ENCODE measurements around the gene NELFCD. TPM values are rescaled to one million over a fixed set of nuclear protein-coding genes. Genes with fewer than 3 reads are reported as not detected.
A peak's percentile ranks its signal among the peaks of the same experiment; 100 is the strongest.

Gene NELFCD
- total RNA-seq, 1 donor from 2014 or later = 85.7 TPM

GRCh38 chr20:59017493-59018231 lies 36.6 kb downstream of the NELFCD start:
- intact Hi-C loops (cut with DNase I) = no loop called here
- no peak for TF ChIP-seq POLR2AphosphoS5 (IDR thresholded peaks at IDR 0.05; ENCODE audit: insufficient read depth in 1 of 2, low read depth in 1 of 2)
- TF ChIP-seq CTCF (IDR thresholded peaks at IDR 0.05) = no peak
- TF ChIP-seq POLR2A (IDR thresholded peaks at IDR 0.05) = no peak
- Histone ChIP-seq H3K9me3 (no peaks in the 10 kb centered on the region), H3K27me3 (no peaks in the 10 kb centered on the region), H3K36me3 (peaks cover 0 to 2% of the 10 kb centered on the region in 2 donors), H3K4me1 (no peaks in the 10 kb centered on the region), H3K27ac (no peak overlapping the region), H3K4me3 (no peak overlapping the region)
- peak; percentile 69 to 93 for DNase-seq (ENCODE audit: extremely low spot score in 2 of 2)

GRCh38 chr20:59018817-59019216 lies 37.8 kb downstream of the NELFCD start:
- intact Hi-C loops (cut with DNase I) = no loop called here

GRCh38 chr20:59019217-59019616 lies 38.2 kb downstream of the NELFCD start, which contains the start of gene TUBB1:
Gene TUBB1, plus strand, starts transcription at chr20:59019429. Its CDS starts 94 bp downstream, at chr20:59019523.
- peak in 1 of 2 donors; percentile 64 for DNase-seq (ENCODE audit: extremely low spot score in 2 of 2)
- no peaks in the 10 kb centered on the region for H3K4me1 ChIP-seq
- H3K9me3 ChIP-seq = no peaks in the 10 kb centered on the region
- TF ChIP-seq POLR2A (IDR thresholded peaks at IDR 0.05) (no peak), POLR2AphosphoS5 (IDR thresholded peaks at IDR 0.05; ENCODE audit: insufficient read depth in 1 of 2, low read depth in 1 of 2) (no peak), CTCF (IDR thresholded peaks at IDR 0.05) (no peak)
- no peaks in the 10 kb centered on the region for H3K27me3 ChIP-seq
- no peak within 1 kb of the TSS for H3K4me3 ChIP-seq
- H3K27ac ChIP-seq = no peak within 1 kb of the TSS
- intact Hi-C loops (cut with DNase I) = no loop called here
- H3K36me3 ChIP-seq = peaks cover 0 to 16% of the 10 kb centered on the region in 2 donors

More at GRCh38 chr20:59018817-59019216, 37.8 kb downstream of the NELFCD start:
- DNase-seq (ENCODE audit: extremely low spot score in 2 of 2) = peak in 1 of 2 donors; percentile 74
- Histone ChIP-seq H3K27me3 (no peaks in the 10 kb centered on the region), H3K4me1 (no peaks in the 10 kb centered on the region), H3K9me3 (no peaks in the 10 kb centered on the region), H3K4me3 (no peak overlapping the region), H3K36me3 (peaks cover 0 to 12% of the 10 kb centered on the region in 2 donors), H3K27ac (no peak overlapping the region)
- TF ChIP-seq POLR2AphosphoS5 (IDR thresholded peaks at IDR 0.05; ENCODE audit: insufficient read depth in 1 of 2, low read depth in 1 of 2) (no peak), POLR2A (IDR thresholded peaks at IDR 0.05) (no peak), CTCF (IDR thresholded peaks at IDR 0.05) (no peak)

- DNase-seq (ENCODE audit: extremely low spot score in 2 of 2) = peak in 1 of 2 donors; percentile 29
- intact Hi-C loops (cut with DNase I) = no loop called here
- H3K9me3 ChIP-seq = no peaks in the 10 kb centered on the region
Observed at GRCh38 chr20:59020938-59021551, 40.0 kb downstream of the NELFCD start.

More at GRCh38 chr20:59020938-59021551, 40.0 kb downstream of the NELFCD start:
- no peaks in the 10 kb centered on the region for H3K4me1 ChIP-seq
- H3K27ac ChIP-seq = no peak overlapping the region
- H3K4me3 ChIP-seq = no peak overlapping the region
- no peaks in the 10 kb centered on the region for H3K27me3 ChIP-seq
- H3K36me3 ChIP-seq = peaks cover 0 to 30% of the 10 kb centered on the region in 2 donors
- no peak for TF ChIP-seq POLR2A (IDR thresholded peaks at IDR 0.05)
- no peak for TF ChIP-seq CTCF (IDR thresholded peaks at IDR 0.05)
- no peak for TF ChIP-seq POLR2AphosphoS5 (IDR thresholded peaks at IDR 0.05; ENCODE audit: insufficient read depth in 1 of 2, low read depth in 1 of 2)
